Fibroblast of villous mesenchyme (primary cell): ENCODE measurements around the gene CD22. TPM values are rescaled to one million over a fixed set of nuclear protein-coding genes. Genes with fewer than 3 reads are reported as not detected.

Source experiments
- DNase-seq: peaks from one replicate; pipeline ENCODE4 v3.0.0-alpha.2; 2010; ENCODE audit warnings: low read depth
- H3K4me3 ChIP-seq: 2 replicates; pipeline ENCODE4 v1.5.1; 2011; ENCODE audit warnings: low read depth, mild to moderate bottlenecking, low read length
- CTCF ChIP-seq: IDR thresholded peaks from 2 replicates; pipeline ENCODE4 v1.5.1; 2012; ENCODE audit warnings: low read depth, mild to moderate bottlenecking, low read length; ENCODE audit not compliant: insufficient read depth
- total RNA-seq: library from RNA; depleted of rRNA; stranded (reverse); fragments of >200 nt; gene quantifications from 2 replicates; pipeline ENCODE4 v1.2.3, GENCODE V29; 2012

The CD22 gene
- total RNA-seq, 1 donor, result not detected

GRCh38 chr19:35287713-35288112 is 41.3 kb upstream of the CD22 start:
- DNase-seq, result no peak
- no peak overlapping the region for H3K4me3 ChIP-seq
- no peak for TF ChIP-seq CTCF

- no peak overlapping the region for H3K4me3 ChIP-seq
- TF ChIP-seq CTCF, result no peak
- no peak for DNase-seq
Observed at GRCh38 chr19:35288331-35288730, 40.7 kb upstream of the CD22 start.

- H3K4me3 ChIP-seq, result no peak overlapping the region
- DNase-seq, result no peak
- no peak for TF ChIP-seq CTCF
Observed at GRCh38 chr19:35288906-35289305, 40.1 kb upstream of the CD22 start.

GRCh38 chr19:35290381-35291127 is 38.4 kb upstream of the CD22 start:
- DNase-seq, result no peak
- H3K4me3 ChIP-seq, result no peak overlapping the region
- TF ChIP-seq CTCF, result no peak

- DNase-seq, result no peak
- no peak for TF ChIP-seq CTCF
- H3K4me3 ChIP-seq, result no peak overlapping the region
Observed at GRCh38 chr19:35291259-35291658, 37.7 kb upstream of the CD22 start.

- no peak for DNase-seq
- no peak for TF ChIP-seq CTCF
- no peak within 1 kb of the TSS for H3K4me3 ChIP-seq
Observed at GRCh38 chr19:35291916-35292315, 37.1 kb upstream of the CD22 start, which contains the start of gene MAG. TSS of gene MAG (plus strand) at chr19:35292161. CDS start at chr19:35295409, 3,248 bp downstream.
